ENCODE results near the gene DNAJB8. TPM values are rescaled to one million over a fixed set of nuclear protein-coding genes. Genes with fewer than 3 reads are reported as not detected.

Gene DNAJB8
- total RNA-seq, 1 experiment from 2014 or later: not detected

DNA sequence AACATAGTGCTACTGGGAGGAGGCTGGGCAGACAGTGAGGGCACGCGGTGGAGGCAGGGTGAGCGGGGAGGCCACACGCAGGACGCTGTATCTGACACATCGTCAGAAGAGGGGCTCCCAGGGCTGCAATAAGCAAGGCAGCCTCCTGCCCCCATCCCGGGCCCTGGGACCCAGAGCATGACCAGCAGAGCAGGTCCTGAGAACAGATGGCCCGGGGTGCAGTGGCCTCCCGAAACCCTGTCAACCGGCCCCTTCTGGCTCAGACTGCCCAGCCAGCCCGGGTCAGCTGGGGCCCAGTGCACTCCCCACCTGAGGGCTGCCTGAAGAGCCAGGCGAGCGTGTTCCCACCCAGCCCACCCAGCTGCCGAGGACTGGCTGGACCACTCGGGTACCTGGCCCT, 37.4 kb downstream of the DNAJB8 start:
- Histone ChIP-seq H3K9me2 (replicated peaks; ENCODE audit: insufficient read depth, low read length) (no peaks in the 10 kb centered on the region), H3K9me3 (ENCODE audit: low read length) (no peaks in the 10 kb centered on the region), H4K20me1 (ENCODE audit: insufficient read depth, low read depth, low read length) (0 out of 2 replicates have a peak, but pooled peaks cover 4% of the 10 kb centered on the region), H3K9ac (ENCODE audit: low read length) (no peak overlapping the region), H3K4me2 (ENCODE audit: low read depth, low read length, poor library complexity, severe bottlenecking) (no peak overlapping the region), H3K36me3 (ENCODE audit: insufficient read depth, low read length) (no peaks in the 10 kb centered on the region), H2AFZ (ENCODE audit: low read length) (no peak overlapping the region), H3K27ac (ENCODE audit: low read length) (no peak overlapping the region), H3K79me2 (ENCODE audit: low read length) (no peaks in the 10 kb centered on the region), H3K27me3 (ENCODE audit: low read length) (no peaks in the 10 kb centered on the region), H3K4me1 (ENCODE audit: low read length) (0 out of 2 replicates have a peak, but pooled peaks cover 3% of the 10 kb centered on the region), H3K4me3 (ENCODE audit: low read length) (no peak overlapping the region)
- DNase-seq: no peak

DNA sequence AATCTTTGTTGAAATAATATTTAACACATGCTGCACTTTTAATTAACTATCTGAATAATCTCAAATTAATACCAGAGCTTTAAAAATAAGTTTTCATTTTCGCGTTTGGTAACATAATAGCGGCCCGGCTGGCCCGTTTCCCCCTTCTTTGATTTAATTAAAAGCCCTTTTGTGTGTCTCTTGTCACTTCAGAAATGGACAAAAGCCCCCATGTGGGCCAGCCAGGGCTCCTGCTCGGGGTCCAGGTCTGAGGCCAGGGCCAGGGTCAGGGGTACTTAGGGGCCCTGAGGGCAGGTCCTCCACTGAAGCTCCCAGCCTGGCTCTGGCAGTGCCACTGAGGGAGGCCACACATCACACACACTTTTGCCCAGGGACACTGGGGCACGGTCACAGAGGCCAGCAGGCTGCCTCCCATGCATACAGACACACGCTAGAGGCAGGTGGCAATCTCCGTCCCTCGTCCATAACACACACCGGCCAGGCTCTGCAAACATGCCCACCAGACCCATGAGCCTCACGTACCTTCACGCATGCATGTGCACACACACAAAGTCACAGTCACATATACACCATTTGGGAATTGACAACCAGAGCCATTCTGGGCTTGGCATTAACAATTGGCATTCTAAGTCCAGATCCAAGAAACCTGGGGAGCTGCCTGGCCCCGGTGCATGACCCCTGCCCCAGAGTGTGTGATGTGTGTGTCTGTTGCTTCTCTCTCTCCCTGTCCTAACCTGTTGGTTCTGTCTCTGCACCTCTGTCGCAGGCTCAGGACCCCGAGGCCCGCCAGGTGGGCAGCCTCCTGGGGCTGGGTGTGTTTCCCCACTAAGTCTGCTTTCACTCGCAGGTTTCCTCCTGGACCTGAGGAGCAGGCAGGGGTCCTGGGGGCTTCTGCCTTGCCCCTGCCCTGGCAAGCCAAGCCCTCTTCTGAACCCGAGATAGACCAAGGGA, 38.5 kb downstream of the DNAJB8 start:
- H3K36me3 ChIP-seq (ENCODE audit: insufficient read depth, low read length): no peaks in the 10 kb centered on the region
- no peaks in the 10 kb centered on the region for H3K9me3 ChIP-seq (ENCODE audit: low read length)
- no peak overlapping the region for H2AFZ ChIP-seq (ENCODE audit: low read length)
- no peak overlapping the region for H3K9ac ChIP-seq (ENCODE audit: low read length)
- no peaks in the 10 kb centered on the region for H3K9me2 ChIP-seq (replicated peaks; ENCODE audit: insufficient read depth, low read length)
- no peak overlapping the region for H3K4me2 ChIP-seq (ENCODE audit: low read depth, low read length, poor library complexity, severe bottlenecking)
- H3K79me2 ChIP-seq (ENCODE audit: low read length): no peaks in the 10 kb centered on the region
- H3K27me3 ChIP-seq (ENCODE audit: low read length): no peaks in the 10 kb centered on the region
- H3K27ac ChIP-seq (ENCODE audit: low read length): no peak overlapping the region
- no peak overlapping the region for H3K4me3 ChIP-seq (ENCODE audit: low read length)
- 0 out of 2 replicates have a peak, but pooled peaks cover 3% of the 10 kb centered on the region for H3K4me1 ChIP-seq (ENCODE audit: low read length)
- H4K20me1 ChIP-seq (ENCODE audit: insufficient read depth, low read depth, low read length): 0 out of 2 replicates have a peak, but pooled peaks cover 4% of the 10 kb centered on the region
- DNase-seq: no peak

DNA sequence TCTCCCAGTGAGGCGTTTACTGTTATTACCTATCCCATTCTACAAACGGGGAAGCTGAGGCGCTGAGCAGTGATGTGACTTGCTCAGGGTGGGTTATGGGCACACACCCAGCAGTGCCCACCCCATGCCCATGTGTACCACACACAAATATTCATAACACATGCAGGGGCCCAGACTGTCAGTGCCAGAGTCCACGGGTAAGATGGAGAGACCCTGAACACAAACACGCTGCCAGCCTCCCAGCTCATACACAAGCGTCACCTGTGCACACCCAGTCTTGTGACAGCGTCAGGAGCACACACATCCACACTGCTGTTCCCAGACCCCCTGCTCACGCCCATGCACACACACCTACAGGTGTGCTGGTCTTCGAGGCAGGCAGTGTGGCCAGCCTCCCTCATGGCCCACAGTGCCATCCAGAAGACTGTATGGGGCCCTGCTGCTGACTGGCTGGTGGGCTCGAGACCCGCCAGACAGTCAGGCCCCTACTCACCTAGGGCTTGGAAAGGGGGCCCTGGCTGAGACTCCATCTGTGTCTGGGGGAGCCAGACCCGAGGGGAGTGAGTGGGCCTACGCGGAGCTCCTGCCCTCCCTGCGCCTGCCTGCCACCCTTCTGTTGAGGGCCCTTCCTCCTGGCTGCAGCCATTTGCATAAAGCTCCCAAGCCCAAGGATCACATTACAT, 39.4 kb downstream of the DNAJB8 start:
- Histone ChIP-seq H3K9me2 (replicated peaks; ENCODE audit: insufficient read depth, low read length) (no peaks in the 10 kb centered on the region), H3K4me3 (ENCODE audit: low read length) (no peak overlapping the region), H3K9ac (ENCODE audit: low read length) (no peak overlapping the region), H3K27me3 (ENCODE audit: low read length) (no peaks in the 10 kb centered on the region), H2AFZ (ENCODE audit: low read length) (no peak overlapping the region), H3K27ac (ENCODE audit: low read length) (no peak overlapping the region), H4K20me1 (ENCODE audit: insufficient read depth, low read depth, low read length) (0 out of 2 replicates have a peak, but pooled peaks cover 4% of the 10 kb centered on the region), H3K4me2 (ENCODE audit: low read depth, low read length, poor library complexity, severe bottlenecking) (no peak overlapping the region), H3K36me3 (ENCODE audit: insufficient read depth, low read length) (no peaks in the 10 kb centered on the region), H3K79me2 (ENCODE audit: low read length) (no peaks in the 10 kb centered on the region), H3K9me3 (ENCODE audit: low read length) (no peaks in the 10 kb centered on the region), H3K4me1 (ENCODE audit: low read length) (0 out of 2 replicates have a peak, but pooled peaks cover 3% of the 10 kb centered on the region)
- DNase-seq: no peak

DNA sequence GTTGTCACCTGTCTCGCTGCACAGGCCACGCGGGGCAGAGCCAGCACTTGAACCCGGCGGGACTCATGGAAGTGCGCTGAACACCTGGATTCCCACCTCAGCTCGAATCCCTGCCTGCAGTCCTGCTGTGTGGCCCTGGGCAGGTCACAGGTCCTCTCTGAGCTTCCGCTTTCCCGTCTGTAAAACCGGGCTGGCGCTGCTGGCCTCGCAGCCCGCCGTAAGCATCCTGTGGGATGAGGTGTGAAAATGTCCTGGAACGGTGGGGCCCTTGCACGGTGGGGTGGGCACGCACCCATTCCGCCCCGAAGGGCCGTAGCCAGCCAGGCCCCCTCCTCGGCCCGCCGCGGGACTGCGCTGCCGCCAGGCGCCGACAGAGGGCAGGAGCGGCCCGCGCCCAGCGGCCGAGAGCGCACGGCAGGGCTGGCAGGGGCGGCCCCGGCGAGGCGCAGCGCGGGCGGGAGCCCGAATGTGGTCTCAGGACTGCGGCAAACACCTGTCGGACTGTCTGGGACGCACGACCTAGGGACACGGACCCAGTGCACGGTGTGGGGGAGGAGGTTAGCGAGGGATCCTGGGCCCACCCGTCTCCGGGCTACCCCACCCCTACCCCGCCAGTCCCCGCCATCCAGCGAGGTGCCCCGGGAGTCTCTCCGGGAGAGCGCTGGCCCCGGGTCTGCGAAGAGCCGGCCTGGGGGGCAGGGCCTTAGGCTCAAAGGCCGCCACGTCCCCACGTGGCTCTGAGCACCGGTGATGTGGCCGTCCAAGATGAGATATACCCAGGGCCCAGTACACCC, 40.4 kb downstream of the DNAJB8 start:
- Histone ChIP-seq H3K9me2 (replicated peaks; ENCODE audit: insufficient read depth, low read length) (no peaks in the 10 kb centered on the region), H3K4me1 (ENCODE audit: low read length) (0 out of 2 replicates have a peak, but pooled peaks cover 3% of the 10 kb centered on the region), H2AFZ (ENCODE audit: low read length) (no peak overlapping the region), H3K4me2 (ENCODE audit: low read depth, low read length, poor library complexity, severe bottlenecking) (no peak overlapping the region), H3K9me3 (ENCODE audit: low read length) (no peaks in the 10 kb centered on the region), H3K27ac (ENCODE audit: low read length) (no peak overlapping the region), H3K9ac (ENCODE audit: low read length) (no peak overlapping the region), H3K4me3 (ENCODE audit: low read length) (no peak overlapping the region), H4K20me1 (ENCODE audit: insufficient read depth, low read depth, low read length) (0 out of 2 replicates have a peak, but pooled peaks cover 4% of the 10 kb centered on the region), H3K36me3 (ENCODE audit: insufficient read depth, low read length) (no peaks in the 10 kb centered on the region), H3K79me2 (ENCODE audit: low read length) (no peaks in the 10 kb centered on the region), H3K27me3 (ENCODE audit: low read length) (no peaks in the 10 kb centered on the region)
- DNase-seq: peak; percentile 78

DNA sequence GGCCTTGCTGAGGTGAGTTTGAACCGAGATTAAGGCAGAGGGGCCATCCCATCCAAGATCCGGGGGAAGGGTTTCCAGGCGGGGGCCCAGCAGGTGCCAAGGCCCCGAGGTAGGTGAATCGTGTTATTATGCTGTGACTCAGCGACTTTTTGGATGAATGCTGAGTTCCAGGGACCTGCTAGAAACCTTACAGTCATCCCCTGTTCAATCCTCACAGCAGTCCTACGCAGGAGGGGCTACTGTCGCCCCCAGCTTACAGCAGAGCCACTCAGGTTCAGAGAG, 40.9 kb downstream of the DNAJB8 start:
- DNase-seq: no peak
- H3K9ac ChIP-seq (ENCODE audit: low read length): no peak overlapping the region

DNA sequence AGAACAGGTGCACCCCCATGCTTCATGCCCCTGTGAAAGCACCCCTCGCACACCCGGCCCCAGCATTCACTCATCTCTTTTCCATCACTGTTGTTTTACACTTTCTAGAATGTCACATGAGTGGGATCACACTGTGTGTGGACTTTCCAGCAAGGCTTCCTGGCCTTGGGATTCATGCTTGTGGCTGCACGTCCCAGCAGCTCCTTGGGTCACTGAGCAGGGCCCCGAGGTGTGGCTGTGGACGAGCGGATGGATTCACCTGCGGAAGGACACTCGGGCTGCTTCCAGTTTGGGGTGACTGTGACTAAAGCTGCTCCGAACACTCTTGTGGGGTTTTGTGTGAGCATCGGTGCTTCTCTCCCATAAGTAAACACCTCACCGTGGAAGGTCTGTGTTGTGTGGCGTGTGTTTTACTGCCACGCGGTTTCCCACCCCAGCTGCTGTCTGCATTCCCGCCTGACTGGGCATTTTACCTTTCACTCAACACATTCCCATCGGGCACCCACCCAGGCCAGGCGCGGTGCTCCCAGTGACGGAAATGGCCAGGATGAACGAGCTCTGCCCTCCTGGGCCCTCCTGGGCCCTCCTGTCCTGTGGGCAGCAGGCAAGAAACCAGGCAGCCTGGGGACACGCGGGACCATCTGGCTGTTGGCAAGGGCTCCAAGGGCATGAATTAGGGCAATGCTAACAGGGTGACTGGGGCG, 41.4 kb downstream of the DNAJB8 start:
- no peak overlapping the region for H3K4me3 ChIP-seq (ENCODE audit: low read length)
- no peak overlapping the region for H3K27ac ChIP-seq (ENCODE audit: low read length)
- no peaks in the 10 kb centered on the region for H3K9me3 ChIP-seq (ENCODE audit: low read length)
- no peaks in the 10 kb centered on the region for H3K27me3 ChIP-seq (ENCODE audit: low read length)
- H3K79me2 ChIP-seq (ENCODE audit: low read length): no peaks in the 10 kb centered on the region
- no peak overlapping the region for H3K9ac ChIP-seq (ENCODE audit: low read length)
- no peak overlapping the region for H3K4me2 ChIP-seq (ENCODE audit: low read depth, low read length, poor library complexity, severe bottlenecking)
- DNase-seq: no peak
- H3K4me1 ChIP-seq (ENCODE audit: low read length): 0 out of 2 replicates have a peak, but pooled peaks cover 3% of the 10 kb centered on the region
- H4K20me1 ChIP-seq (ENCODE audit: insufficient read depth, low read depth, low read length): 0 out of 2 replicates have a peak, but pooled peaks cover 4% of the 10 kb centered on the region
- H3K36me3 ChIP-seq (ENCODE audit: insufficient read depth, low read length): no peaks in the 10 kb centered on the region
- no peaks in the 10 kb centered on the region for H3K9me2 ChIP-seq (replicated peaks; ENCODE audit: insufficient read depth, low read length)
- H2AFZ ChIP-seq (ENCODE audit: low read length): no peak overlapping the region

More for the DNA sequence above, 40.9 kb downstream of the DNAJB8 start:
- H3K36me3 ChIP-seq (ENCODE audit: insufficient read depth, low read length): no peaks in the 10 kb centered on the region
- no peak overlapping the region for H3K4me3 ChIP-seq (ENCODE audit: low read length)
- no peaks in the 10 kb centered on the region for H3K27me3 ChIP-seq (ENCODE audit: low read length)
- H3K9me3 ChIP-seq (ENCODE audit: low read length): no peaks in the 10 kb centered on the region
- no peak overlapping the region for H2AFZ ChIP-seq (ENCODE audit: low read length)
- no peak overlapping the region for H3K27ac ChIP-seq (ENCODE audit: low read length)
- H4K20me1 ChIP-seq (ENCODE audit: insufficient read depth, low read depth, low read length): 0 out of 2 replicates have a peak, but pooled peaks cover 4% of the 10 kb centered on the region
- H3K9me2 ChIP-seq (replicated peaks; ENCODE audit: insufficient read depth, low read length): no peaks in the 10 kb centered on the region
- H3K4me2 ChIP-seq (ENCODE audit: low read depth, low read length, poor library complexity, severe bottlenecking): no peak overlapping the region
- H3K4me1 ChIP-seq (ENCODE audit: low read length): 0 out of 2 replicates have a peak, but pooled peaks cover 3% of the 10 kb centered on the region
- H3K79me2 ChIP-seq (ENCODE audit: low read length): no peaks in the 10 kb centered on the region

DNA sequence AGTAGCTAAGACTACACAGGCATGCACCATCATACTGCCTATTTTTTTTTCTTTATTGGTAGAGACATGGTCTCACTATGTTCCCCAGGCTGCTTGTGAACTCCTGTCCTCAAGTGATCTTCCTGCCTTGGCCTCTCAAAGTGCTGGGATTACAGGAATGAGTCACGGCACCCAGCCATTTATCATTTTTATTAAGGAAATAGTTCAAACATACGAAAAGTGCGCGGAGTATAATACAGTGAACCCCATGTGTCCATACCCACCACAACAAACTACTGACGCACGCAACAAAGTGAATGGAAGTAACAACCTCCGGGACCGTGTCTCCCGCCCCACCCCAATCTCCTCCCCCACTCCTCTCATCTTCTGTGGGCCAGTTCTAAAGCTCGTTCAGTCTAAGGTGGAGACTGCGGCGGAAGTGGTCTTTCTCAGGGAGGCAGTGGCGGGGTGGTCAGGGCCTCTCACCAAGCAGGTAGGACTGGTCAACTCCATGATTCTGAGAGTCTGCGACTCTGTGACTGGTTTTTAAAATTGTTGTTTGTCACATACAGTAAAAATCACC, 42.1 kb downstream of the DNAJB8 start:
- no peak for DNase-seq
- H3K4me1 ChIP-seq (ENCODE audit: low read length): 0 out of 2 replicates have a peak, but pooled peaks cover 3% of the 10 kb centered on the region
- no peak overlapping the region for H3K4me2 ChIP-seq (ENCODE audit: low read depth, low read length, poor library complexity, severe bottlenecking)
- no peak overlapping the region for H3K4me3 ChIP-seq (ENCODE audit: low read length)
- no peak overlapping the region for H3K9ac ChIP-seq (ENCODE audit: low read length)
- H3K79me2 ChIP-seq (ENCODE audit: low read length): no peaks in the 10 kb centered on the region
- no peak overlapping the region for H2AFZ ChIP-seq (ENCODE audit: low read length)
- H3K9me2 ChIP-seq (replicated peaks; ENCODE audit: insufficient read depth, low read length): no peaks in the 10 kb centered on the region
- H4K20me1 ChIP-seq (ENCODE audit: insufficient read depth, low read depth, low read length): 0 out of 2 replicates have a peak, but pooled peaks cover 4% of the 10 kb centered on the region
- no peaks in the 10 kb centered on the region for H3K9me3 ChIP-seq (ENCODE audit: low read length)
- no peaks in the 10 kb centered on the region for H3K27me3 ChIP-seq (ENCODE audit: low read length)
- H3K36me3 ChIP-seq (ENCODE audit: insufficient read depth, low read length): no peaks in the 10 kb centered on the region
- no peak overlapping the region for H3K27ac ChIP-seq (ENCODE audit: low read length)
